Common myeloid progenitor, CD34-positive (primary cell): ENCODE data around the gene MLIP.
A peak's percentile ranks its signal among the peaks of the same experiment; 100 is the strongest.

Experiments used
- CTCF ChIA-PET: fragments of 350-600 bp; sonication (Branson Sonifier 250); formaldehyde crosslinking; loops from one replicate; lab custom pipeline; 2021; ENCODE audit warnings: antibody characterized with exemption; lab: Charles Lee
- POLR2A ChIA-PET: fragments of 350-600 bp; sonication (Branson Sonifier 250); formaldehyde crosslinking; loops from one replicate; lab custom pipeline; 2021; ENCODE audit warnings: antibody characterized with exemption; lab: Charles Lee
- DNase-seq, 3 donors: peaks; one replicate each; pipeline versions ENCODE4 v3.0.0 to v3.0.0-alpha.2; 2013
- H3K27ac ChIP-seq, 2 experiments: 1 replicate in 1 of 2; 2 replicates in 1 of 2; pipeline ENCODE4 v1.7.0; 2013; ENCODE audit warnings: inconsistent platforms in 2 of 2, low read length in 2 of 2, mild to moderate bottlenecking in 2 of 2, low read depth in 1 of 2, moderate library complexity in 1 of 2; ENCODE audit not compliant: severe bottlenecking in 2 of 2, insufficient read depth in 1 of 2, poor library complexity in 1 of 2
- H3K27me3 ChIP-seq, 5 experiments: replicated peaks in 2 of 5; 1 replicate in 3 of 5; 2 replicates in 2 of 5; pipeline versions ENCODE4 v1.6.1 to v1.7.0; 2013; ENCODE audit warnings: low read length in 4 of 5, mild to moderate bottlenecking in 2 of 5, moderate library complexity in 2 of 5, inconsistent platforms in 1 of 5; ENCODE audit not compliant: insufficient read depth in 5 of 5, control insufficient read depth in 4 of 5
- H3K36me3 ChIP-seq, 4 experiments: 1 replicate in 2 of 4; 2 replicates in 2 of 4; pipeline versions ENCODE4 v1.6.1 to v1.7.0; 2013; ENCODE audit warnings: low read length in 3 of 4, control low read depth in 1 of 4, mild to moderate bottlenecking in 1 of 4; ENCODE audit not compliant: control insufficient read depth in 4 of 4, insufficient read depth in 4 of 4
- H3K4me1 ChIP-seq, 4 experiments: 1 replicate in 3 of 4; 2 replicates in 1 of 4; pipeline versions ENCODE4 v1.6.1 to v1.7.1; 2013; ENCODE audit warnings: low read length in 3 of 4, mild to moderate bottlenecking in 3 of 4, control low read depth in 1 of 4, inconsistent platforms in 1 of 4, moderate library complexity in 1 of 4; ENCODE audit not compliant: control insufficient read depth in 4 of 4, insufficient read depth in 4 of 4; ENCODE audit errors: control extremely low read depth in 1 of 4
- H3K4me3 ChIP-seq, 7 experiments: 1 replicate in 4 of 7; 2 replicates in 3 of 7; pipeline versions ENCODE4 v1.5.1 to v1.7.0; 2013; ENCODE audit warnings: mild to moderate bottlenecking in 7 of 7, low read length in 6 of 7, moderate library complexity in 6 of 7, inconsistent platforms in 2 of 7, low read depth in 2 of 7, control low read depth in 1 of 7; ENCODE audit not compliant: insufficient read depth in 4 of 7, control insufficient read depth in 1 of 7; ENCODE audit errors: extremely low read depth in 1 of 7
- H3K9me3 ChIP-seq, 5 experiments: 1 replicate in 4 of 5; 2 replicates in 1 of 5; pipeline versions ENCODE4 v1.6.1 to v1.7.1; 2013; ENCODE audit warnings: low read length in 4 of 5, mild to moderate bottlenecking in 2 of 5, inconsistent platforms in 1 of 5, low read depth in 1 of 5, moderate library complexity in 1 of 5; ENCODE audit not compliant: control insufficient read depth in 4 of 5, insufficient read depth in 2 of 5; ENCODE audit errors: control extremely low read depth in 1 of 5
- WGBS: methylation state at CpG from one replicate; pipeline ENCODE4 v1.1.5; 2013; ENCODE audit not compliant: insufficient coverage; 5-methylcytosine and 5-hydroxymethylcytosine counted together

The MLIP gene

GRCh38 chr6:54262499-54262898, 151.3 kb downstream of the MLIP start:
- CTCF ChIA-PET, result no interaction called here

GRCh38 chr6:54262971-54263370, 151.7 kb downstream of the MLIP start:
- no peak for DNase-seq
- Histone ChIP-seq H3K36me3 (no peaks in the 10 kb centered on the region), H3K9me3 (no peaks in the 10 kb centered on the region), H3K4me3 (no peak overlapping the region), H3K4me1 (no peaks in the 10 kb centered on the region), H3K27me3 (no peaks in the 10 kb centered on the region), H3K27ac (no peak overlapping the region)
- CTCF ChIA-PET, result no interaction called here
- no CpG with 5 or more reads among the region's 2 CpGs for WGBS
- POLR2A ChIA-PET, result no interaction called here

More at GRCh38 chr6:54262499-54262898, 151.3 kb downstream of the MLIP start:
- Histone ChIP-seq H3K36me3 (no peaks in the 10 kb centered on the region), H3K27me3 (no peaks in the 10 kb centered on the region), H3K4me1 (no peaks in the 10 kb centered on the region), H3K4me3 (no peak overlapping the region), H3K27ac (no peak overlapping the region), H3K9me3 (no peaks in the 10 kb centered on the region)
- WGBS, result 75% methylated on average over 1 of the region's 1 CpG
- POLR2A ChIA-PET, result no interaction called here
- DNase-seq, result no peak

GRCh38 chr6:54264581-54265272, 153.5 kb downstream of the MLIP start:
- H3K27me3 ChIP-seq, result peaks cover 0 to 1% (median 0%) of the 10 kb centered on the region in 5 experiments
- H3K27ac ChIP-seq, result no peak overlapping the region
- CTCF ChIA-PET, result interaction anchor here (4.9 kb wide), 1 partner anchor 278 kb away, joined by 24 read pairs; no protein-coding TSS in a partner anchor
- H3K9me3 ChIP-seq, result no peaks in the 10 kb centered on the region
- H3K4me1 ChIP-seq, result no peaks in the 10 kb centered on the region
- no peak overlapping the region for H3K4me3 ChIP-seq
- no peak for DNase-seq
- 76% methylated on average over 4 of the region's 4 CpGs for WGBS
- POLR2A ChIA-PET, result no interaction called here
- H3K36me3 ChIP-seq, result no peaks in the 10 kb centered on the region

GRCh38 chr6:54266400-54266923, 155.2 kb downstream of the MLIP start:
- POLR2A ChIA-PET, result no interaction called here
- no peak overlapping the region for H3K4me3 ChIP-seq
- H3K27me3 ChIP-seq, result peaks cover 0 to 3% (median 0%) of the 10 kb centered on the region in 5 experiments
- CTCF ChIA-PET, result interaction anchor here (4.9 kb wide), 1 partner anchor 280 kb away, joined by 24 read pairs; no protein-coding TSS in a partner anchor
- H3K9me3 ChIP-seq, result no peaks in the 10 kb centered on the region
- H3K36me3 ChIP-seq, result no peaks in the 10 kb centered on the region
- WGBS, result 67% methylated on average over 2 of the region's 5 CpGs
- no peaks in the 10 kb centered on the region for H3K4me1 ChIP-seq
- H3K27ac ChIP-seq, result no peak overlapping the region
- no peak for DNase-seq

GRCh38 chr6:54267798-54268197, 156.6 kb downstream of the MLIP start:
- ChIA-PET POLR2A (no interaction called here), CTCF (interaction anchor here (0.8 to 4.9 kb wide), 5 partner anchors 21 to 281 kb away, joined by 3 to 24 read pairs (median 3); no protein-coding TSS in a partner anchor)
- no peaks in the 10 kb centered on the region for H3K9me3 ChIP-seq
- DNase-seq, result peak; percentile 22 to 50 (median 49)
- H3K27ac ChIP-seq, result no peak overlapping the region
- peaks cover 0 to 5% (median 0%) of the 10 kb centered on the region in 5 experiments for H3K27me3 ChIP-seq
- H3K36me3 ChIP-seq, result no peaks in the 10 kb centered on the region
- WGBS, result no CpG with 5 or more reads among the region's 2 CpGs
- H3K4me1 ChIP-seq, result no peaks in the 10 kb centered on the region
- no peak overlapping the region for H3K4me3 ChIP-seq

- Histone ChIP-seq H3K27me3 (peaks cover 0 to 5% (median 0%) of the 10 kb centered on the region in 5 experiments), H3K4me1 (no peaks in the 10 kb centered on the region), H3K27ac (no peak overlapping the region), H3K36me3 (no peaks in the 10 kb centered on the region), H3K4me3 (no peak overlapping the region), H3K9me3 (no peaks in the 10 kb centered on the region)
- 100% methylated on average over 5 of the region's 6 CpGs for whole genome bisulfite sequencing
- no peak for DNase-seq
- ChIA-PET CTCF (interaction anchor here (1.3 to 3.0 kb wide), 2 partner anchors 9 to 287 kb away, joined by 3 to 12 read pairs; no protein-coding TSS in a partner anchor), POLR2A (no interaction called here)
Measured at GRCh38 chr6:54273214-54273820, 162.1 kb downstream of the MLIP start.

- Histone ChIP-seq H3K9me3 (no peaks in the 10 kb centered on the region), H3K4me3 (no peak overlapping the region), H3K36me3 (no peaks in the 10 kb centered on the region), H3K27ac (no peak overlapping the region), H3K4me1 (no peaks in the 10 kb centered on the region), H3K27me3 (peaks cover 0 to 4% (median 0%) of the 10 kb centered on the region in 5 experiments)
- POLR2A ChIA-PET, result no interaction called here
- CTCF ChIA-PET, result interaction anchor here (1.2 kb wide), 1 partner anchor 288 kb away, joined by 3 read pairs; no protein-coding TSS in a partner anchor
- no peak for DNase-seq
Measured at GRCh38 chr6:54274383-54274782, 163.1 kb downstream of the MLIP start.
